IMR-90 (cell line): Measurements from ENCODE around the gene GMNN. TPM values are rescaled to one million over a fixed set of nuclear protein-coding genes. Genes with fewer than 3 reads are reported as not detected.
A peak's percentile ranks its signal among the peaks of the same experiment; 100 is the strongest.

Experiments
- ATAC-seq: fragments of 200-7000 bp; cut with Tn5 transposase; 2 replicates; pipeline ENCODE4 v1.9.1; 2020; ENCODE audit warnings: low read depth, mild to moderate bottlenecking, moderate library complexity
- BruUV-seq: library from RNA; stranded (reverse); fragments of 400-500 nt; replicated peaks from 2 replicates; lab custom pipeline; 2021; lab: Mats Ljungman, UMichigan
- CTCF ChIA-PET: fragments of 300-600 bp; formaldehyde crosslinking; extraction: SDS; loops from one replicate; lab custom pipeline; 2021; ENCODE audit warnings: antibody characterized with exemption; lab: Yijun Ruan, JAX
- POLR2A ChIA-PET: fragments of 300-600 bp; sonication (Branson Sonifier 250); formaldehyde crosslinking; loops from one replicate; lab custom pipeline; 2022; ENCODE audit warnings: antibody characterized with exemption; ENCODE audit not compliant: unreplicated experiment; lab: Charles Lee
- DNase-seq: peaks from one replicate; pipeline ENCODE4 v3.0.0; 2013
- H2AFZ ChIP-seq: replicated peaks from 2 replicates; pipeline ENCODE3; 2013; ENCODE audit warnings: low read length, mild to moderate bottlenecking; ENCODE audit not compliant: poor library complexity
- H2AK5ac ChIP-seq: 2 replicates; pipeline ENCODE4 v1.6.1; 2013; ENCODE audit warnings: low read depth, low read length, inconsistent platforms
- H2AK9ac ChIP-seq: replicated peaks from 2 replicates; pipeline ENCODE3; 2013; ENCODE audit warnings: mild to moderate bottlenecking, low read depth, low read length, moderate library complexity; ENCODE audit not compliant: poor library complexity
- H2BK120ac ChIP-seq: 2 replicates; pipeline ENCODE4 v1.6.1; 2013; ENCODE audit warnings: low read depth, low read length, inconsistent platforms
- H2BK15ac ChIP-seq: 3 replicates; pipeline ENCODE4 v1.6.1; 2013; ENCODE audit warnings: low read depth, low read length, inconsistent platforms
- H2BK20ac ChIP-seq: 2 replicates; pipeline ENCODE4 v1.6.1; 2013; ENCODE audit warnings: low read depth, mild to moderate bottlenecking, inconsistent platforms, low read length, moderate library complexity
- H2BK5ac ChIP-seq: 2 replicates; pipeline ENCODE4 v1.6.1; 2013; ENCODE audit warnings: mild to moderate bottlenecking, low read depth, low read length, inconsistent platforms; ENCODE audit not compliant: poor library complexity, severe bottlenecking
- H3K14ac ChIP-seq: replicated peaks from 2 replicates; pipeline ENCODE4 v1.6.1; 2013; ENCODE audit warnings: low read depth, low read length, inconsistent platforms
- H3K18ac ChIP-seq: 2 replicates; pipeline ENCODE4 v1.6.1; 2013; ENCODE audit warnings: low read depth, low read length, control low read depth
- H3K23ac ChIP-seq: 2 replicates; pipeline ENCODE4 v1.6.1; 2013; ENCODE audit warnings: low read depth, low read length, inconsistent platforms
- H3K27ac ChIP-seq: 2 replicates; pipeline ENCODE4 v1.5.1; 2013; ENCODE audit warnings: mild to moderate bottlenecking, control low read depth, low read length; ENCODE audit not compliant: insufficient read depth
- H3K27me3 ChIP-seq: 2 replicates; pipeline ENCODE4 v1.6.1; 2013; ENCODE audit warnings: low read length; ENCODE audit not compliant: control insufficient read depth, insufficient read depth
- H3K36me3 ChIP-seq: 2 replicates; pipeline ENCODE4 v1.6.1; 2013; ENCODE audit warnings: low read length, mixed read lengths; ENCODE audit not compliant: control insufficient read depth, insufficient read depth
- H3K4ac ChIP-seq: 2 replicates; pipeline ENCODE4 v1.6.1; 2013; ENCODE audit warnings: low read depth, low read length, inconsistent platforms
- H3K4me1 ChIP-seq: 2 replicates; pipeline ENCODE4 v1.6.1; 2013; ENCODE audit warnings: low read length, mixed read lengths; ENCODE audit not compliant: control insufficient read depth, insufficient read depth
- H3K4me2 ChIP-seq: 2 replicates; pipeline ENCODE4 v1.6.1; 2013; ENCODE audit warnings: low read depth, mild to moderate bottlenecking, control low read depth, low read length, moderate library complexity
- H3K4me3 ChIP-seq: 2 replicates; pipeline ENCODE4 v1.5.1; 2013; ENCODE audit warnings: low read depth, mild to moderate bottlenecking, control low read depth, low read length, moderate library complexity; ENCODE audit not compliant: insufficient read depth
- H3K56ac ChIP-seq: 2 replicates; pipeline ENCODE4 v1.6.1; 2013; ENCODE audit warnings: low read length, inconsistent platforms; ENCODE audit not compliant: insufficient read depth; ENCODE audit errors: extremely low read depth
- H3K79me1 ChIP-seq, 2 experiments: 2 replicates each; pipeline ENCODE4 v1.6.1; 2013; ENCODE audit warnings: low read length in 2 of 2, inconsistent platforms in 1 of 2, low read depth in 1 of 2
- H3K9ac ChIP-seq: 2 replicates; pipeline ENCODE4 v1.6.1; 2013; ENCODE audit warnings: low read depth, low read length, control low read depth
- H3K9me1 ChIP-seq: 2 replicates; pipeline ENCODE4 v1.6.1; 2013; ENCODE audit warnings: low read length, inconsistent platforms; ENCODE audit not compliant: insufficient read depth
- H3K9me3 ChIP-seq: 2 replicates; pipeline ENCODE4 v1.6.1; 2013; ENCODE audit warnings: low read length; ENCODE audit not compliant: control insufficient read depth, insufficient read depth
- H4K20me1 ChIP-seq: 2 replicates; pipeline ENCODE4 v1.6.1; 2013; ENCODE audit warnings: low read length, inconsistent platforms; ENCODE audit not compliant: insufficient read depth
- H4K5ac ChIP-seq: 2 replicates; pipeline ENCODE4 v1.6.1; 2013; ENCODE audit warnings: mild to moderate bottlenecking, low read depth, low read length, control low read depth
- H4K8ac ChIP-seq, 2 experiments: 2 replicates each; pipeline ENCODE4 v1.6.1; 2013; ENCODE audit warnings: low read depth in 2 of 2, low read length in 2 of 2, control low read depth in 1 of 2, inconsistent platforms in 1 of 2
- H4K91ac ChIP-seq: 2 replicates; pipeline ENCODE4 v1.6.1; 2013; ENCODE audit warnings: low read depth, low read length, inconsistent platforms; ENCODE audit not compliant: insufficient read depth
- MXI1 ChIP-seq: IDR thresholded peaks from 2 replicates; pipeline ENCODE4 v1.6.1; 2012; ENCODE audit warnings: low read depth, mild to moderate bottlenecking, low read length, moderate library complexity, borderline replicate concordance
- POLR2A ChIP-seq: IDR thresholded peaks from 2 replicates; pipeline ENCODE4 v1.6.1; 2012; ENCODE audit warnings: mild to moderate bottlenecking, low read depth, low read length
- SMC3 ChIP-seq: fragments of 150-350 bp; IDR thresholded peaks from 2 replicates; pipeline ENCODE4 v1.6.1; 2016; ENCODE audit warnings: low read depth, mild to moderate bottlenecking, antibody characterized with exemption, low read length, moderate library complexity
- WGBS, 2 experiments: methylation state at CpG; one replicate each; pipeline versions ENCODE4 v1.1.5 to v1.1.7; 2013; ENCODE audit warnings: missing lambda C conversion rate in 2 of 2; ENCODE audit not compliant: insufficient read length in 1 of 2; ENCODE audit errors: extremely low coverage in 2 of 2; 5-methylcytosine and 5-hydroxymethylcytosine counted together
- dilution Hi-C: fragments of 300-500 bp; cut with HindIII; formaldehyde crosslinking; loops from one replicate; pipeline ENCODE4 v1.14.3; 2018; ENCODE audit warnings: low sequenced_read_pairs; ENCODE audit not compliant: unreplicated experiment
- in situ Hi-C: fragments of 300-500 bp; cut with MboI; formaldehyde crosslinking; loops from 3 replicates; pipeline ENCODE4 v1.14.3; 2019; ENCODE audit warnings: low sequenced_read_pairs, inconsistent platforms, mixed read lengths
- intact Hi-C: fragments of 100-400 bp; cut with micrococcal nuclease; formaldehyde crosslinking; loops from 2 replicates; pipeline ENCODE4 v1.10.0; 2022
- polyA plus RNA-seq, 3 experiments: library from polyadenylated mRNA; depleted of rRNA; stranded (reverse); fragments of >200 nt; gene quantifications; 2 replicates each; pipeline ENCODE4 v1.2.3, GENCODE V29; 2012; ENCODE audit warnings: low replicate concordance in 1 of 3
- total RNA-seq: library from RNA; depleted of rRNA; stranded (reverse); fragments of >200 nt; gene quantifications from 2 replicates; pipeline ENCODE4 v1.2.3, GENCODE V29; 2012

The GMNN gene
- total and polyA plus RNA-seq, 2 of the 4 experiments (the other 2 are of a cell fraction): 19.7 to 22.2 TPM

GRCh38 chr6:24832794-24833193 is 58.1 kb downstream of the GMNN start:
- no peak overlapping the region for H4K91ac ChIP-seq
- H3K4me3 ChIP-seq: no peak overlapping the region
- no peak overlapping the region for H4K5ac ChIP-seq
- H4K20me1 ChIP-seq: no peaks in the 10 kb centered on the region
- no peak for ATAC-seq
- intact Hi-C loops: loop anchor here (5.0 kb wide), 1 partner anchor 35 kb away; the partner anchor contains the start of gene ARMH2
- ChIA-PET POLR2A (no interaction called here), CTCF (interaction anchor here (0.6 to 1.2 kb wide), 2 partner anchors 180 to 185 kb away, joined by 3 to 5 read pairs; no protein-coding TSS in a partner anchor)
- no peaks in the 10 kb centered on the region for H3K27me3 ChIP-seq
- H3K14ac ChIP-seq: no peak overlapping the region
- no peak overlapping the region for H3K4ac ChIP-seq
- BruUV-seq: no TSS peak
- no CpG with 5 or more reads among the region's 1 CpG for WGBS, 2 experiments
- dilution Hi-C loops: loop anchor here (25.0 kb wide), 1 partner anchor 255 kb away; no protein-coding TSS in a partner anchor
- no peak overlapping the region for H2AK9ac ChIP-seq
- in situ Hi-C loops: no loop called here
- no peak overlapping the region for H2BK15ac ChIP-seq
- no peak overlapping the region for H3K4me2 ChIP-seq
- H3K56ac ChIP-seq: no peak overlapping the region
- H2AFZ ChIP-seq: no peak overlapping the region
- H3K9me3 ChIP-seq: no peaks in the 10 kb centered on the region
- H3K4me1 ChIP-seq: peaks cover 5% of the 10 kb centered on the region
- no peak overlapping the region for H2BK5ac ChIP-seq
- no peak overlapping the region for H2BK120ac ChIP-seq
- H3K79me1 ChIP-seq: no peaks in the 10 kb centered on the region
- no peak overlapping the region for H4K8ac ChIP-seq
- no peak for DNase-seq
- H3K27ac ChIP-seq: no peak overlapping the region
- H3K9me1 ChIP-seq: 0 out of 2 replicates have a peak, but pooled peaks cover 3% of the 10 kb centered on the region
- no peak for TF ChIP-seq POLR2A
- TF ChIP-seq MXI1: no peak
- no peak for TF ChIP-seq SMC3
- no peak overlapping the region for H2AK5ac ChIP-seq
- H3K18ac ChIP-seq: peak overlapping the region; percentile 26; the same call in 1 of the 2 replicates
- H2BK20ac ChIP-seq: no peak overlapping the region
- no peak overlapping the region for H3K23ac ChIP-seq
- peaks cover 8% of the 10 kb centered on the region for H3K36me3 ChIP-seq
- H3K9ac ChIP-seq: no peak overlapping the region
